ENCODE data around the gene EIF4EBP2. TPM values are rescaled to one million over a fixed set of nuclear protein-coding genes. Genes with fewer than 3 reads are reported as not detected.

EIF4EBP2 gene
- polyA plus RNA-seq, 3 donors: 26.3 to 93.8 (median 73.4) TPM

GRCh38 chr10:70442332-70442988, 38.5 kb downstream of the EIF4EBP2 start:
- intact Hi-C loops (cut with micrococcal nuclease): no loop called here
- no peaks in the 10 kb centered on the region for H3K36me3 ChIP-seq (replicated peaks in 1 of 2; ENCODE audit: control insufficient read depth in 1 of 2, insufficient read depth in 2 of 2, low read length in 2 of 2)
- WGBS (ENCODE audit: insufficient coverage): 93% methylated on average over 4 of the region's 6 CpGs
- Mint-ChIP-seq H3K9me3 (peaks cover 0 to 22% (median 4%) of the 10 kb centered on the region in 7 donors), H3K27me3 (ENCODE audit: low read depth in 3 of 3) (peaks cover 56 to 67% (median 61%) of the 10 kb centered on the region in 3 donors), H3K4me1 (peaks cover 12% of the 10 kb centered on the region), H3K36me3 (peaks cover 0 to 2% of the 10 kb centered on the region in 2 donors), H3K4me3 (peak overlapping the region in 1 of 2 donors; percentile 73), H3K27ac (no peak overlapping the region)
- no peaks in the 10 kb centered on the region for H3K79me2 ChIP-seq (ENCODE audit: insufficient read depth, low read length)
- no peak overlapping the region for H3K27ac ChIP-seq (ENCODE audit: low read depth in 1 of 2, low read length in 2 of 2)
- no peak for TF ChIP-seq CTCF (IDR thresholded peaks at IDR 0.05)
- no peaks in the 10 kb centered on the region for H4K20me1 ChIP-seq (ENCODE audit: insufficient read depth, low read length)
- H3K27me3 ChIP-seq (ENCODE audit: control insufficient read depth in 2 of 2, insufficient read depth in 2 of 2, low read length in 2 of 2): peaks cover 31 to 52% of the 10 kb centered on the region in 2 donors
- no peak for DNase-seq
- H3K9ac ChIP-seq (ENCODE audit: insufficient read depth, low read length, poor library complexity, severe bottlenecking): no peak overlapping the region
- no peak overlapping the region for H2AFZ ChIP-seq (ENCODE audit: insufficient read depth, low read depth, low read length, poor library complexity, severe bottlenecking)
- no peak overlapping the region for H3K4me3 ChIP-seq (replicated peaks in 1 of 3; ENCODE audit: low read depth in 2 of 3, low read length in 3 of 3)
- peaks cover 0 to 18% of the 10 kb centered on the region in 2 donors for H3K9me3 ChIP-seq (replicated peaks in 1 of 2; ENCODE audit: control insufficient read depth in 1 of 2, insufficient read depth in 1 of 2, low read length in 2 of 2)
- H3K4me1 ChIP-seq (ENCODE audit: control insufficient read depth in 1 of 2, insufficient read depth in 2 of 2, low read length in 2 of 2): peaks cover 7 to 14% of the 10 kb centered on the region in 2 donors
- no peak overlapping the region for H3K4me2 ChIP-seq (replicated peaks; ENCODE audit: extremely low read depth, low read length, poor library complexity, severe bottlenecking)

- no peak overlapping the region for H3K9ac ChIP-seq (ENCODE audit: insufficient read depth, low read length, poor library complexity, severe bottlenecking)
- Mint-ChIP-seq H3K36me3 (no peaks in the 10 kb centered on the region), H3K4me3 (no peak overlapping the region), H3K27ac (no peak overlapping the region), H3K4me1 (peaks cover 12% of the 10 kb centered on the region), H3K9me3 (peaks cover 0 to 20% (median 4%) of the 10 kb centered on the region in 7 donors), H3K27me3 (ENCODE audit: low read depth in 3 of 3) (peaks cover 37 to 44% (median 40%) of the 10 kb centered on the region in 3 donors)
- WGBS (ENCODE audit: insufficient coverage): 100% methylated on average over 1 of the region's 4 CpGs
- no peak overlapping the region for H3K27ac ChIP-seq (ENCODE audit: low read depth in 1 of 2, low read length in 2 of 2)
- no peaks in the 10 kb centered on the region for H3K36me3 ChIP-seq (replicated peaks in 1 of 2; ENCODE audit: control insufficient read depth in 1 of 2, insufficient read depth in 2 of 2, low read length in 2 of 2)
- H3K9me3 ChIP-seq (replicated peaks in 1 of 2; ENCODE audit: control insufficient read depth in 1 of 2, insufficient read depth in 1 of 2, low read length in 2 of 2): peaks cover 0 to 14% of the 10 kb centered on the region in 2 donors
- no peak overlapping the region for H3K4me2 ChIP-seq (replicated peaks; ENCODE audit: extremely low read depth, low read length, poor library complexity, severe bottlenecking)
- no peak for TF ChIP-seq CTCF (IDR thresholded peaks at IDR 0.05)
- no peak for DNase-seq
- intact Hi-C loops (cut with micrococcal nuclease): no loop called here
- H2AFZ ChIP-seq (ENCODE audit: insufficient read depth, low read depth, low read length, poor library complexity, severe bottlenecking): no peak overlapping the region
- H3K79me2 ChIP-seq (ENCODE audit: insufficient read depth, low read length): no peaks in the 10 kb centered on the region
- no peaks in the 10 kb centered on the region for H4K20me1 ChIP-seq (ENCODE audit: insufficient read depth, low read length)
- peaks cover 7 to 14% of the 10 kb centered on the region in 2 donors for H3K4me1 ChIP-seq (ENCODE audit: control insufficient read depth in 1 of 2, insufficient read depth in 2 of 2, low read length in 2 of 2)
- H3K27me3 ChIP-seq (ENCODE audit: control insufficient read depth in 2 of 2, insufficient read depth in 2 of 2, low read length in 2 of 2): peaks cover 22 to 36% of the 10 kb centered on the region in 2 donors
- H3K4me3 ChIP-seq (replicated peaks in 1 of 3; ENCODE audit: low read depth in 2 of 3, low read length in 3 of 3): no peak overlapping the region
Measured at GRCh38 chr10:70444744-70445143, 40.8 kb downstream of the EIF4EBP2 start.
